ENCODE data around the gene RBL2.

The RBL2 gene

DNA sequence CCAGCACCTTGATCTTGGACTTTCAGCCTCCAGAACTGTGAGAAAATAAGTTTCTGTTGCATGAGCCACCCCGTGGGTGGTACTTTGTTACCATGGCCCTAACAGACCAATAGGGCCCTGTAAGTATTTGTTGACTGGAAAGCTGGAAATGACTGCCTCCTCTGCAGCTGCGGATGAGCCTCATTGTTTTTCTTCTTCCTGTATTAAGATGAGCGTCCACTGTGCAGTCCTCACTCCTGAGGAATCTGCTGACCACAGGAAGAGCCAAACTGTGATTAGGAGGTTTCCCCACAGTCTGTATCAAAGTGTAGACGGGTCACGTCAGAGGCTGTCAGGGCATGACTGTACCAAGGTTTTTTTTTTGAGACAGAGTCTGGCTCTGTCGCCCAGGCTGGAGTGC, 81.0 kb downstream of the RBL2 start:
- H3K4me2 ChIP-seq = no peak overlapping the region
- no peaks in the 10 kb centered on the region for H3K79me2 ChIP-seq (ENCODE audit: insufficient read depth, low read depth)
- H3K4me3 ChIP-seq (IDR thresholded peaks at IDR 0.05; ENCODE audit: insufficient read depth, low read depth, low read length) = no peak overlapping the region
- no peak overlapping the region for H2AFZ ChIP-seq (ENCODE audit: low read depth)
- H4K20me1 ChIP-seq (ENCODE audit: insufficient read depth) = no peaks in the 10 kb centered on the region
- H3K9ac ChIP-seq = no peak overlapping the region
- H3K27me3 ChIP-seq (ENCODE audit: insufficient read depth, low read depth) = no peaks in the 10 kb centered on the region
- H3K27ac ChIP-seq = no peak overlapping the region
- H3K36me3 ChIP-seq (ENCODE audit: insufficient read depth) = no peaks in the 10 kb centered on the region
- no peaks in the 10 kb centered on the region for H3K4me1 ChIP-seq (ENCODE audit: low read depth, poor library complexity, severe bottlenecking)
- no peak for TF ChIP-seq CTCF (conservative IDR thresholded peaks at IDR 0.05; ENCODE audit: low read depth, low read length)

GRCh38 chr16:53515811-53516210, 81.5 kb downstream of the RBL2 start:
- Histone ChIP-seq H2AFZ (ENCODE audit: low read depth) (no peak overlapping the region), H3K27ac (no peak overlapping the region), H3K79me2 (ENCODE audit: insufficient read depth, low read depth) (no peaks in the 10 kb centered on the region), H3K36me3 (ENCODE audit: insufficient read depth) (no peaks in the 10 kb centered on the region), H3K9ac (no peak overlapping the region), H3K4me3 (IDR thresholded peaks at IDR 0.05; ENCODE audit: insufficient read depth, low read depth, low read length) (no peak overlapping the region), H3K4me1 (ENCODE audit: low read depth, poor library complexity, severe bottlenecking) (no peaks in the 10 kb centered on the region), H3K27me3 (ENCODE audit: insufficient read depth, low read depth) (no peaks in the 10 kb centered on the region), H3K4me2 (no peak overlapping the region), H4K20me1 (ENCODE audit: insufficient read depth) (no peaks in the 10 kb centered on the region)
- no peak for TF ChIP-seq CTCF (conservative IDR thresholded peaks at IDR 0.05; ENCODE audit: low read depth, low read length)

DNA sequence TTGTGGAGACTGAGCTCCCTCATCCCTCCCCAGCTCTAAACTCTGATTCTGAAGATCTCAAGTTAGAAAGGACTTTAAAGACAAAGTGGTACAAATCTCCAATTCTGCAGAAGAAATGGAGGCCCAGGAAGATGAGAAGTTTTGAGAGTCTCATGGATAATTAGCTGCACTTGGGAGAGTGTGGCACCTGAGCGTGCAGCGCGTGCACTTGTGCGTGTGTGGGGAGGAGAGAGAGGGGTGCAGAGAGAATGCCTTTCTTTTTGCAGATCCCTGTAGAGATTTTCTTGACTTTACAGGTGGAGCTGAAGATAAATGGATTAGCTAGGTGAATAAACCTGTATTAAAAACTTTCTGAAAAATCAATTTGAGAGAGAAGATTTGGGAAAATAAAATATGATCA, 83.6 kb downstream of the RBL2 start:
- Histone ChIP-seq H4K20me1 (ENCODE audit: insufficient read depth) (no peaks in the 10 kb centered on the region), H3K79me2 (ENCODE audit: insufficient read depth, low read depth) (no peaks in the 10 kb centered on the region), H3K4me3 (IDR thresholded peaks at IDR 0.05; ENCODE audit: insufficient read depth, low read depth, low read length) (no peak overlapping the region), H3K4me2 (no peak overlapping the region), H3K4me1 (ENCODE audit: low read depth, poor library complexity, severe bottlenecking) (no peaks in the 10 kb centered on the region), H3K9ac (no peak overlapping the region), H3K27ac (no peak overlapping the region), H2AFZ (ENCODE audit: low read depth) (no peak overlapping the region), H3K27me3 (ENCODE audit: insufficient read depth, low read depth) (no peaks in the 10 kb centered on the region), H3K36me3 (ENCODE audit: insufficient read depth) (no peaks in the 10 kb centered on the region)
- no peak for TF ChIP-seq CTCF (conservative IDR thresholded peaks at IDR 0.05; ENCODE audit: low read depth, low read length)

DNA sequence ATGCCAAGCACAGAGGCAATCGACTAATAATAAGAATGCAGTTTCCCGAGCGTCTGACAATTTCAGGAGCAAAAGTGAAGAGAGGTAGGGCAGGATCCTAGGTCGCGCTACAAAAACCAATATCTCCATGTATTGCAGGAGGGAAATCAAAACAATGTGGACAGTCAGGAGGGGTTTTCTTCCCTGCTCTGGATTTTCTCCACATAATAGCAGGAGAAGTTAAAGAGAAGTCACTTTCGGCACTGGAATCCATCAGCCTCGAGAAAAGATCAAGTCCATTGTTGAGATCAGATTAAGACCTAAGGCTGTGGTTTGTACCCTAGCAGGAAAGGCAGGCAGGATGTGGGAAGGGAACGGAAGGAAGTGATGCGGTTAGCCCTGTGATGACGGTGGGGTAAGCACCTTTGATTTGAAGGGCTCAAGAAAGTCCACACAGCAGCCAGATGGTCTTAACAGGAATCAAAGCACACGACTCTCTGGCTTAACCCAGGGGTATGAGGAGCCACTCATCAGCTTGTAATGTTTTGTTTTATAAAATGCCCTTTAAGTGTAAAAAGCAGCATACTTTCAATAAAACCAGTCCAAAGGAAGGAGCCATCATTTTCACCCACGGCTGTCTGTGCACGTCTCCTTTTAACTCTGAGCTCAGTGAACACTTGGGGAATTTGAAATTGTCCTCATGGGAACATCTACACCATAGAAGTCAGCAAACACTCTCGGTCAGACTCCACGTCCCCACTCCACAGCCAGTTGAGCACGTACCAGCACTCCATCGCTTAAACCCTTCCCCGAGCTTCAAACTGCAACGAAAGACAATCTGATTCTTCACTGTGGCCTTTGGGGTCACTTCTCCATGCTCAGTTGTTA, 84.5 kb downstream of the RBL2 start:
- no peaks in the 10 kb centered on the region for H3K36me3 ChIP-seq (ENCODE audit: insufficient read depth)
- no peak overlapping the region for H3K4me3 ChIP-seq (IDR thresholded peaks at IDR 0.05; ENCODE audit: insufficient read depth, low read depth, low read length)
- no peak overlapping the region for H3K4me2 ChIP-seq
- H2AFZ ChIP-seq (ENCODE audit: low read depth) = no peak overlapping the region
- no peak overlapping the region for H3K27ac ChIP-seq
- H3K4me1 ChIP-seq (ENCODE audit: low read depth, poor library complexity, severe bottlenecking) = no peaks in the 10 kb centered on the region
- H3K27me3 ChIP-seq (ENCODE audit: insufficient read depth, low read depth) = no peaks in the 10 kb centered on the region
- no peak overlapping the region for H3K9ac ChIP-seq
- no peaks in the 10 kb centered on the region for H3K79me2 ChIP-seq (ENCODE audit: insufficient read depth, low read depth)
- no peak for TF ChIP-seq CTCF (conservative IDR thresholded peaks at IDR 0.05; ENCODE audit: low read depth, low read length)
- H4K20me1 ChIP-seq (ENCODE audit: insufficient read depth) = no peaks in the 10 kb centered on the region

All from KMS-11 (cell line).